Measurements from ENCODE around the gene INHBA. TPM values are rescaled to one million over a fixed set of nuclear protein-coding genes. Genes with fewer than 3 reads are reported as not detected.

Gene INHBA
- total and polyA plus RNA-seq, 7 donors: 0.23 to 5.5 (median 1.2) TPM

- Histone ChIP-seq H3K4me3 (no peak overlapping the region), H3K36me3 (peaks cover 0 to 8% (median 3%) of the 10 kb centered on the region in 4 donors), H3K27ac (no peak overlapping the region), H3K9me3 (no peaks in the 10 kb centered on the region), H3K27me3 (no peaks in the 10 kb centered on the region), H3K4me1 (no peaks in the 10 kb centered on the region)
- 38 to 77% methylated on average over 1 of the region's 1 CpG for WGBS, 2 donors
- DNase-seq: no peak
- intact Hi-C loops (cut with DNase I): no loop called here
- TF ChIP-seq, protein P1, sequence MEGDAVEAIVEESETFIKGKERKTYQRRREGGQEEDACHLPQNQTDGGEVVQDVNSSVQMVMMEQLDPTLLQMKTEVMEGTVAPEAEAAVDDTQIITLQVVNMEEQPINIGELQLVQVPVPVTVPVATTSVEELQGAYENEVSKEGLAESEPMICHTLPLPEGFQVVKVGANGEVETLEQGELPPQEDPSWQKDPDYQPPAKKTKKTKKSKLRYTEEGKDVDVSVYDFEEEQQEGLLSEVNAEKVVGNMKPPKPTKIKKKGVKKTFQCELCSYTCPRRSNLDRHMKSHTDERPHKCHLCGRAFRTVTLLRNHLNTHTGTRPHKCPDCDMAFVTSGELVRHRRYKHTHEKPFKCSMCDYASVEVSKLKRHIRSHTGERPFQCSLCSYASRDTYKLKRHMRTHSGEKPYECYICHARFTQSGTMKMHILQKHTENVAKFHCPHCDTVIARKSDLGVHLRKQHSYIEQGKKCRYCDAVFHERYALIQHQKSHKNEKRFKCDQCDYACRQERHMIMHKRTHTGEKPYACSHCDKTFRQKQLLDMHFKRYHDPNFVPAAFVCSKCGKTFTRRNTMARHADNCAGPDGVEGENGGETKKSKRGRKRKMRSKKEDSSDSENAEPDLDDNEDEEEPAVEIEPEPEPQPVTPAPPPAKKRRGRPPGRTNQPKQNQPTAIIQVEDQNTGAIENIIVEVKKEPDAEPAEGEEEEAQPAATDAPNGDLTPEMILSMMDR (IDR thresholded peaks at IDR 0.05): no peak
- no peak for TF ChIP-seq EP300 (IDR thresholded peaks at IDR 0.05)
- no peak for TF ChIP-seq POLR2A (IDR thresholded peaks at IDR 0.05)
- no peak for TF ChIP-seq POLR2AphosphoS5 (IDR thresholded peaks at IDR 0.05)
Observed at GRCh38 chr7:41685684-41686083, 17.2 kb downstream of the INHBA start.

GRCh38 chr7:41682422-41682821 lies 20.5 kb downstream of the INHBA start:
- TF ChIP-seq POLR2AphosphoS5 (IDR thresholded peaks at IDR 0.05): no peak
- TF ChIP-seq POLR2A (IDR thresholded peaks at IDR 0.05): no peak
- no peak for TF ChIP-seq EP300 (IDR thresholded peaks at IDR 0.05)
- TF ChIP-seq, protein P1 (IDR thresholded peaks at IDR 0.05): no peak
- intact Hi-C loops (cut with DNase I): no loop called here
- Histone ChIP-seq H3K27me3 (no peaks in the 10 kb centered on the region), H3K36me3 (no peaks in the 10 kb centered on the region), H3K4me1 (no peaks in the 10 kb centered on the region), H3K4me3 (no peak overlapping the region), H3K27ac (no peak overlapping the region), H3K9me3 (no peaks in the 10 kb centered on the region)
- DNase-seq: no peak

DNA sequence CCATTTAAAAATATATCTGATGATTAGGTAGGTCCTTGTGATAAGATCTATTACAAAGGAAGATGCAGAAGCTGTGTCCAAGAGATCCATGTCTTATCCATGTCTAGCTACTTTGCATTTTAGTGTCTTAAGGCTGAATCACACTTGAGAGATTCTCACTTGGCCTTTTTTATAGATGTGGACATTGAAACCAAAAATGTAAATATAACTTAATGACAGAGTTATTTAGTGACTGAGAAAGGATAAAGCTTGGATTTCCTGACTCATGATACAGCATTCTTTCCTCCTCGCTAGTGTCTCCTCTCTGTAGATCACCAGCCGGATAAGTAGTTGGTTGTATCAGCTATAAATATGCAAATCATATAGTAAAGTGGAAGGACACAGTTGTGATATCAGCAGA lies 23.3 kb downstream of the INHBA start:
- Histone ChIP-seq H3K36me3 (no peaks in the 10 kb centered on the region), H3K4me3 (no peak overlapping the region), H3K4me1 (no peaks in the 10 kb centered on the region), H3K9me3 (no peaks in the 10 kb centered on the region), H3K27ac (no peak overlapping the region), H3K27me3 (no peaks in the 10 kb centered on the region)
- no peak for DNase-seq
- 73 to 92% methylated on average over 2 of the region's 2 CpGs for WGBS, 2 donors
- TF ChIP-seq, protein P1 (IDR thresholded peaks at IDR 0.05): no peak
- TF ChIP-seq POLR2A (IDR thresholded peaks at IDR 0.05): no peak
- TF ChIP-seq POLR2AphosphoS5 (IDR thresholded peaks at IDR 0.05): no peak
- no peak for TF ChIP-seq EP300 (IDR thresholded peaks at IDR 0.05)
- intact Hi-C loops (cut with DNase I): no loop called here

GRCh38 chr7:41674505-41675023 lies 28.3 kb downstream of the INHBA start:
- intact Hi-C loops (cut with DNase I): no loop called here
- no peak for TF ChIP-seq EP300 (IDR thresholded peaks at IDR 0.05)
- TF ChIP-seq POLR2AphosphoS5 (IDR thresholded peaks at IDR 0.05): no peak
- TF ChIP-seq, protein P1 (IDR thresholded peaks at IDR 0.05): no peak
- no peak for TF ChIP-seq POLR2A (IDR thresholded peaks at IDR 0.05)
- 49 to 72% methylated on average over 4 of the region's 4 CpGs for WGBS, 2 donors
- no peak for DNase-seq
- Histone ChIP-seq H3K4me1 (peaks cover 0 to 5% (median 0%) of the 10 kb centered on the region in 4 donors), H3K36me3 (no peaks in the 10 kb centered on the region), H3K4me3 (no peak overlapping the region), H3K27me3 (no peaks in the 10 kb centered on the region), H3K27ac (no peak overlapping the region), H3K9me3 (no peaks in the 10 kb centered on the region)

DNA sequence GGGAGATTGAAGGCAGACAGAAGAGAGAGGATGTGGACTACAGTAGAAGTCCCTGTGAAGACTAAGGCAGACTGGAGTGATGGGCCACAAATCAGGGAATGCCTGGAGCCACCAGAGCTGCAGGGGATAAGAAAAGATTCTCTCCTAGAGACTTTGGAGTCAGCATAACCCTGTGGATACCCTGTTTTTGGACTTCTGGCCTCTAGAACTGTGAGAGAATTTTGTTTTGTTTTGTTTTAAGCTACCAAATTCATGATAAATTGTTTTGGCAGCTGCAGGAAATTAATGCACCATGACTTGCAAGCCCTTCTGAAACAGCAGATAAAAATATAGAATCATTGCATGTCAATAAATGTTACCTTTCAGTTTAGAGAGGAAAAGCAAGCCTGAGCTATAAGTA lies 41.3 kb downstream of the INHBA start:
- no peaks in the 10 kb centered on the region for H3K9me3 ChIP-seq
- no peaks in the 10 kb centered on the region for H3K27me3 ChIP-seq
- no peaks in the 10 kb centered on the region for H3K4me1 ChIP-seq
- DNase-seq: no peak
- H3K36me3 ChIP-seq: no peaks in the 10 kb centered on the region
- H3K4me3 ChIP-seq: no peak overlapping the region
- TF ChIP-seq, protein P1 (IDR thresholded peaks at IDR 0.05): no peak
- TF ChIP-seq POLR2AphosphoS5 (IDR thresholded peaks at IDR 0.05) (no peak), EP300 (IDR thresholded peaks at IDR 0.05) (no peak), POLR2A (IDR thresholded peaks at IDR 0.05) (no peak)
- intact Hi-C loops (cut with DNase I): no loop called here
- no peak overlapping the region for H3K27ac ChIP-seq
